HL-60 (cell line): ENCODE measurements around the gene MDP1.

Experiments used
- GABPA ChIP-seq: IDR thresholded peaks from 2 replicates; pipeline ENCODE4 v1.6.1; 2012; ENCODE audit warnings: low read depth
- POLR2AphosphoS5 ChIP-seq: IDR thresholded peaks from 2 replicates; pipeline ENCODE4 v1.6.1; 2012; ENCODE audit warnings: low read depth
- SPI1 ChIP-seq: IDR thresholded peaks from 2 replicates; pipeline ENCODE4 v1.6.1; 2012; ENCODE audit warnings: low read depth, mild to moderate bottlenecking, borderline replicate concordance
- TF ChIP-seq, protein P1 (sequence below): IDR thresholded peaks from one replicate; pipeline ENCODE4 v1.5.1; 2011; ENCODE audit warnings: low read length, control low read depth, inconsistent platforms; ENCODE audit not compliant: insufficient read depth
- TF ChIP-seq, protein P2 (sequence below): IDR thresholded peaks from 2 replicates; pipeline ENCODE4 v1.6.1; 2012; ENCODE audit warnings: low read depth; ENCODE audit not compliant: insufficient replicate concordance

DNA sequence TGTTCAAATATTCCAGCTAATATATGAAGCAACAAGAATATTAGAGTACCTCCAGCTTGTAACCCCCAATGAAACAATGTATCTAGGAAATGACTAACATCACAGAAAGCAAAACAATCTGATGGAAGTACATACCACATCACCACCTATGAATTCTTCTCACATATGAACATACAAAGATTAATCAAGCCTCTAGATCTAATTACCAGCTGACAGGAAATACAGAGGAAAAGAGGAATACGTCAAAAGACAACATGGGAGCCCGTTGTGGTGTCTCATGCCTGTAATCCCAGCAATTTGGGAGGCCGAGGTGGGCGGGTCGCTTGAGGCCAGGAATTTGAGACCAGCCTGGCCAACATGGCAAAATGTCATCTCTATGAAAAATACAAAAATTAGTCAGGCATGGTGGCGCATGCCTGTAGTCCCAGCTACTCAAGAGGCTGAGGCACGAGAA, 8.8 kb upstream of the MDP1 start:
- TF ChIP-seq, protein P1, sequence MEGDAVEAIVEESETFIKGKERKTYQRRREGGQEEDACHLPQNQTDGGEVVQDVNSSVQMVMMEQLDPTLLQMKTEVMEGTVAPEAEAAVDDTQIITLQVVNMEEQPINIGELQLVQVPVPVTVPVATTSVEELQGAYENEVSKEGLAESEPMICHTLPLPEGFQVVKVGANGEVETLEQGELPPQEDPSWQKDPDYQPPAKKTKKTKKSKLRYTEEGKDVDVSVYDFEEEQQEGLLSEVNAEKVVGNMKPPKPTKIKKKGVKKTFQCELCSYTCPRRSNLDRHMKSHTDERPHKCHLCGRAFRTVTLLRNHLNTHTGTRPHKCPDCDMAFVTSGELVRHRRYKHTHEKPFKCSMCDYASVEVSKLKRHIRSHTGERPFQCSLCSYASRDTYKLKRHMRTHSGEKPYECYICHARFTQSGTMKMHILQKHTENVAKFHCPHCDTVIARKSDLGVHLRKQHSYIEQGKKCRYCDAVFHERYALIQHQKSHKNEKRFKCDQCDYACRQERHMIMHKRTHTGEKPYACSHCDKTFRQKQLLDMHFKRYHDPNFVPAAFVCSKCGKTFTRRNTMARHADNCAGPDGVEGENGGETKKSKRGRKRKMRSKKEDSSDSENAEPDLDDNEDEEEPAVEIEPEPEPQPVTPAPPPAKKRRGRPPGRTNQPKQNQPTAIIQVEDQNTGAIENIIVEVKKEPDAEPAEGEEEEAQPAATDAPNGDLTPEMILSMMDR = no peak
- TF ChIP-seq GABPA = no peak
- TF ChIP-seq POLR2AphosphoS5 = no peak
- TF ChIP-seq, protein P2, sequence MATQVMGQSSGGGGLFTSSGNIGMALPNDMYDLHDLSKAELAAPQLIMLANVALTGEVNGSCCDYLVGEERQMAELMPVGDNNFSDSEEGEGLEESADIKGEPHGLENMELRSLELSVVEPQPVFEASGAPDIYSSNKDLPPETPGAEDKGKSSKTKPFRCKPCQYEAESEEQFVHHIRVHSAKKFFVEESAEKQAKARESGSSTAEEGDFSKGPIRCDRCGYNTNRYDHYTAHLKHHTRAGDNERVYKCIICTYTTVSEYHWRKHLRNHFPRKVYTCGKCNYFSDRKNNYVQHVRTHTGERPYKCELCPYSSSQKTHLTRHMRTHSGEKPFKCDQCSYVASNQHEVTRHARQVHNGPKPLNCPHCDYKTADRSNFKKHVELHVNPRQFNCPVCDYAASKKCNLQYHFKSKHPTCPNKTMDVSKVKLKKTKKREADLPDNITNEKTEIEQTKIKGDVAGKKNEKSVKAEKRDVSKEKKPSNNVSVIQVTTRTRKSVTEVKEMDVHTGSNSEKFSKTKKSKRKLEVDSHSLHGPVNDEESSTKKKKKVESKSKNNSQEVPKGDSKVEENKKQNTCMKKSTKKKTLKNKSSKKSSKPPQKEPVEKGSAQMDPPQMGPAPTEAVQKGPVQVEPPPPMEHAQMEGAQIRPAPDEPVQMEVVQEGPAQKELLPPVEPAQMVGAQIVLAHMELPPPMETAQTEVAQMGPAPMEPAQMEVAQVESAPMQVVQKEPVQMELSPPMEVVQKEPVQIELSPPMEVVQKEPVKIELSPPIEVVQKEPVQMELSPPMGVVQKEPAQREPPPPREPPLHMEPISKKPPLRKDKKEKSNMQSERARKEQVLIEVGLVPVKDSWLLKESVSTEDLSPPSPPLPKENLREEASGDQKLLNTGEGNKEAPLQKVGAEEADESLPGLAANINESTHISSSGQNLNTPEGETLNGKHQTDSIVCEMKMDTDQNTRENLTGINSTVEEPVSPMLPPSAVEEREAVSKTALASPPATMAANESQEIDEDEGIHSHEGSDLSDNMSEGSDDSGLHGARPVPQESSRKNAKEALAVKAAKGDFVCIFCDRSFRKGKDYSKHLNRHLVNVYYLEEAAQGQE = no peak
- no peak for TF ChIP-seq SPI1
